GM23248 (cell line): ENCODE measurements around the gene ENTPD2. TPM values are rescaled to one million over a fixed set of nuclear protein-coding genes. Genes with fewer than 3 reads are reported as not detected.

Source experiments
- DNase-seq: peaks from one replicate; pipeline ENCODE4 v3.0.0-alpha.2; 2015
- H2AFZ ChIP-seq: fragments of 200-600 bp; sonication (generic); 2 replicates; pipeline ENCODE4 v1.6.1; 2016; ENCODE audit warnings: antibody characterized with exemption
- H3F3A ChIP-seq: fragments of 200-600 bp; sonication (generic); 2 replicates; pipeline ENCODE4 v1.6.1; 2016; ENCODE audit warnings: mild to moderate bottlenecking, antibody characterized with exemption, mixed run types; ENCODE audit not compliant: insufficient read depth
- H3K27ac ChIP-seq: fragments of 200-600 bp; sonication (generic); 2 replicates; pipeline ENCODE4 v1.5.1; 2016; ENCODE audit warnings: mild to moderate bottlenecking
- H3K27me3 ChIP-seq: fragments of 200-600 bp; sonication (generic); replicated peaks from 2 replicates; pipeline ENCODE4 v1.6.1; 2016; ENCODE audit warnings: mild to moderate bottlenecking; ENCODE audit not compliant: insufficient read depth
- H3K36me3 ChIP-seq: fragments of 200-600 bp; sonication (generic); 2 replicates; pipeline ENCODE4 v1.6.1; 2016; ENCODE audit warnings: low read depth, mild to moderate bottlenecking
- H3K4me1 ChIP-seq: fragments of 200-600 bp; sonication (generic); 2 replicates; pipeline ENCODE4 v1.6.1; 2016; ENCODE audit warnings: mild to moderate bottlenecking; ENCODE audit not compliant: insufficient read depth
- H3K4me2 ChIP-seq: fragments of 200-600 bp; sonication (generic); one replicate; pipeline ENCODE4 v1.6.1; 2016; ENCODE audit warnings: mild to moderate bottlenecking; ENCODE audit not compliant: unreplicated experiment
- H3K4me3 ChIP-seq: fragments of 200-600 bp; sonication (generic); 2 replicates; pipeline ENCODE4 v1.5.1; 2016; ENCODE audit warnings: mild to moderate bottlenecking
- H3K79me2 ChIP-seq: fragments of 200-600 bp; sonication (generic); 2 replicates; pipeline ENCODE4 v1.6.1; 2016; ENCODE audit warnings: mild to moderate bottlenecking; ENCODE audit not compliant: insufficient read depth
- H3K9ac ChIP-seq: fragments of 200-600 bp; sonication (generic); 2 replicates; pipeline ENCODE4 v1.6.1; 2016; ENCODE audit warnings: mild to moderate bottlenecking
- H3K9me2 ChIP-seq: fragments of 200-600 bp; sonication (generic); 2 replicates; pipeline ENCODE4 v1.6.1; 2016; ENCODE audit warnings: mixed run types, mild to moderate bottlenecking, moderate library complexity; ENCODE audit not compliant: insufficient read depth
- H3K9me3 ChIP-seq: fragments of 200-600 bp; sonication (generic); one replicate; pipeline ENCODE4 v1.6.1; 2017; ENCODE audit warnings: low read depth
- H4K20me1 ChIP-seq: fragments of 200-600 bp; sonication (generic); 2 replicates; pipeline ENCODE4 v1.6.0; 2016; ENCODE audit not compliant: insufficient read depth
- EZH2 ChIP-seq: fragments of 200-600 bp; sonication (generic); IDR thresholded peaks from 2 replicates; pipeline ENCODE4 v1.6.1; 2018; ENCODE audit warnings: antibody characterized with exemption, mild to moderate bottlenecking; ENCODE audit not compliant: insufficient read depth, poor library complexity, severe bottlenecking
- EZH2phosphoT487 ChIP-seq: fragments of 200-600 bp; sonication (generic); IDR thresholded peaks from 2 replicates; pipeline ENCODE4 v1.6.1; 2018; ENCODE audit warnings: antibody characterized with exemption, moderate library complexity, mild to moderate bottlenecking, low read depth; ENCODE audit not compliant: insufficient read depth
- WGBS, 2 experiments: methylation state at CpG; one replicate each; pipeline ENCODE4 v1.1.6; 2015 to 2017; ENCODE audit warnings: low lambda C conversion rate in 2 of 2, low coverage in 1 of 2; ENCODE audit errors: missing lambda C conversion rate in 2 of 2; 5-methylcytosine and 5-hydroxymethylcytosine counted together
- in situ Hi-C: fragments of 300-500 bp; cut with MboI; formaldehyde crosslinking; loops from 2 replicates; pipeline ENCODE4 v1.15.0; 2020
- polyA plus RNA-seq: library from polyadenylated mRNA; unstranded; fragments of >200 nt; fragmentation: Nextera tagmentation; extraction: Ambion mirVana; gene quantifications from 2 replicates; pipeline ENCODE4 v1.2.1, GENCODE V29; 2016
- total RNA-seq: library from RNA; depleted of rRNA; stranded (reverse); fragments of >200 nt; shearing (Covaris generic); gene quantifications from 2 replicates; pipeline ENCODE4 v1.2.3, GENCODE V29; 2014

The ENTPD2 gene
- total and polyA plus RNA-seq, 2 experiments from 2014 or later = not detected

GRCh38 chr9:137021979-137022661, 31.7 kb downstream of the ENTPD2 start:
- in situ Hi-C loops = no loop called here
- DNase-seq = peak; percentile 85
- 57 to 93% methylated on average over 16 to 30 of the region's 30 CpGs for WGBS, 2 experiments
- Histone ChIP-seq H3K27ac (no peak overlapping the region), H3K27me3 (no peaks in the 10 kb centered on the region), H3F3A (no peaks in the 10 kb centered on the region), H3K9me2 (no peaks in the 10 kb centered on the region), H3K79me2 (no peaks in the 10 kb centered on the region), H3K9me3 (no peaks in the 10 kb centered on the region), H3K36me3 (no peaks in the 10 kb centered on the region), H4K20me1 (no peaks in the 10 kb centered on the region), H3K4me1 (no peaks in the 10 kb centered on the region), H2AFZ (no peak overlapping the region), H3K9ac (no peak overlapping the region), H3K4me2 (no peak overlapping the region), H3K4me3 (no peak overlapping the region)
- TF ChIP-seq EZH2 = no peak
- TF ChIP-seq EZH2phosphoT487 = no peak

- TF ChIP-seq EZH2 = no peak
- no peak for TF ChIP-seq EZH2phosphoT487
These were observed 32.3 kb downstream of the ENTPD2 start for GRCh38 chr9:137021568-137021978.

GRCh38 chr9:137020771-137021567, 32.9 kb downstream of the ENTPD2 start:
- Histone ChIP-seq H3K9ac (no peak overlapping the region), H2AFZ (no peak overlapping the region), H3F3A (no peaks in the 10 kb centered on the region), H3K27me3 (no peaks in the 10 kb centered on the region), H4K20me1 (no peaks in the 10 kb centered on the region), H3K4me3 (no peak overlapping the region), H3K27ac (no peak overlapping the region), H3K9me3 (no peaks in the 10 kb centered on the region), H3K79me2 (no peaks in the 10 kb centered on the region), H3K9me2 (no peaks in the 10 kb centered on the region), H3K4me2 (no peak overlapping the region), H3K36me3 (no peaks in the 10 kb centered on the region), H3K4me1 (no peaks in the 10 kb centered on the region)
- in situ Hi-C loops = no loop called here
- WGBS, 2 experiments = 92 to 94% methylated on average over 31 to 32 of the region's 32 CpGs
- no peak for TF ChIP-seq EZH2phosphoT487
- no peak for TF ChIP-seq EZH2
- no peak for DNase-seq

More at GRCh38 chr9:137021568-137021978, 32.3 kb downstream of the ENTPD2 start:
- Histone ChIP-seq H3K9me2 (no peaks in the 10 kb centered on the region), H3F3A (no peaks in the 10 kb centered on the region), H4K20me1 (no peaks in the 10 kb centered on the region), H3K4me1 (no peaks in the 10 kb centered on the region), H3K4me2 (no peak overlapping the region), H3K9me3 (no peaks in the 10 kb centered on the region), H3K27me3 (no peaks in the 10 kb centered on the region), H3K79me2 (no peaks in the 10 kb centered on the region), H3K27ac (no peak overlapping the region), H3K9ac (no peak overlapping the region), H3K4me3 (no peak overlapping the region), H3K36me3 (no peaks in the 10 kb centered on the region), H2AFZ (no peak overlapping the region)
- DNase-seq = no peak
- 94 to 98% methylated on average over 4 to 6 of the region's 6 CpGs for WGBS, 2 experiments
- in situ Hi-C loops = no loop called here

GRCh38 chr9:137019891-137020683, 33.8 kb downstream of the ENTPD2 start:
- no peaks in the 10 kb centered on the region for H3K36me3 ChIP-seq
- no peak overlapping the region for H3K27ac ChIP-seq
- H3K9ac ChIP-seq = no peak overlapping the region
- TF ChIP-seq EZH2phosphoT487 = no peak
- TF ChIP-seq EZH2 = no peak
- H3K79me2 ChIP-seq = no peaks in the 10 kb centered on the region
- H3K4me1 ChIP-seq = no peaks in the 10 kb centered on the region
- H4K20me1 ChIP-seq = no peaks in the 10 kb centered on the region
- H2AFZ ChIP-seq = no peak overlapping the region
- H3K9me2 ChIP-seq = no peaks in the 10 kb centered on the region
- no peaks in the 10 kb centered on the region for H3F3A ChIP-seq
- H3K9me3 ChIP-seq = no peaks in the 10 kb centered on the region
- no peaks in the 10 kb centered on the region for H3K27me3 ChIP-seq
- no peak for DNase-seq
- WGBS, 2 experiments = 89 to 96% methylated on average over 17 to 34 of the region's 34 CpGs
- H3K4me3 ChIP-seq = no peak overlapping the region
- in situ Hi-C loops = no loop called here
- H3K4me2 ChIP-seq = no peak overlapping the region
